ENCODE measurements around the gene CCM2L.

CCM2L gene

DNA sequence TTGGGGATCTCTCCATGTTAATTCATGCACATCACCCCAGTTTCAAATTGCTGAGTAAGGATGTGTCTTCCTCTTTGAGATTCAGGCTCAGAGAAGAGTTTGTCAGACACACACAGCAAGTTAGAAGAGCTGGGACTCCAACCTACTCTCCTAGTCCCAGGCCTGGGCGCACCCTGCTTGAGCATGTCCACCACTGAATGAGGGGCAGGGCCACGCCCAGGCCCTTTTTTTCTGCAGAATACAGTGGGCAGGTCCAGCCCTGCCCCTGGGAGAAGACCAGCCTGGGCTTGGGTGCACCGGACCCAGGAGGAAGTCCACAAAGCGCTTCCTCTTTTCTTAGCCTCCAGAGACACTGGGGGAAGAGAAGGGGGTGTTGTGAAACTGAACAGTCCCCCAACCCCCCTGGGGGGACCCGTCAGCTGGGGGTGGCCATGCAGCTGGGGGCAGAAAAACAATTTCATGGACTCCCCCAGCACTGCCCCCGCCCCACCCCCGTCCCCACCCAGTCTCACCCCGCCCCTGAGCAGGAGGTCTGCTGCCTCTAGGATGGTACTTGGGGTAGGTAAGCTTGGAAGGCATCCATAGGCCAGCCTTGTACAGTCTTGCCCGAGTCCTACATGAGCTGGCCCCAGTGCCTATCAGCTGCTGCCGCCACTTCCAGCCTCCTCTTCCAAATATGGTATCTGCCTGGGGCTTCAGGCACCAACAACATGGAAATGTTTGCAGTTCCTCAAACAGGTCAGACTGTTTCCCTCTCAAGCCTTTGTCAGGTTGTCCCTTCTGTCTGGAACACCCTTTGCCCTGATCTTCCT lies 30.1 kb downstream of the CCM2L start:
- TF ChIP-seq, protein P1, sequence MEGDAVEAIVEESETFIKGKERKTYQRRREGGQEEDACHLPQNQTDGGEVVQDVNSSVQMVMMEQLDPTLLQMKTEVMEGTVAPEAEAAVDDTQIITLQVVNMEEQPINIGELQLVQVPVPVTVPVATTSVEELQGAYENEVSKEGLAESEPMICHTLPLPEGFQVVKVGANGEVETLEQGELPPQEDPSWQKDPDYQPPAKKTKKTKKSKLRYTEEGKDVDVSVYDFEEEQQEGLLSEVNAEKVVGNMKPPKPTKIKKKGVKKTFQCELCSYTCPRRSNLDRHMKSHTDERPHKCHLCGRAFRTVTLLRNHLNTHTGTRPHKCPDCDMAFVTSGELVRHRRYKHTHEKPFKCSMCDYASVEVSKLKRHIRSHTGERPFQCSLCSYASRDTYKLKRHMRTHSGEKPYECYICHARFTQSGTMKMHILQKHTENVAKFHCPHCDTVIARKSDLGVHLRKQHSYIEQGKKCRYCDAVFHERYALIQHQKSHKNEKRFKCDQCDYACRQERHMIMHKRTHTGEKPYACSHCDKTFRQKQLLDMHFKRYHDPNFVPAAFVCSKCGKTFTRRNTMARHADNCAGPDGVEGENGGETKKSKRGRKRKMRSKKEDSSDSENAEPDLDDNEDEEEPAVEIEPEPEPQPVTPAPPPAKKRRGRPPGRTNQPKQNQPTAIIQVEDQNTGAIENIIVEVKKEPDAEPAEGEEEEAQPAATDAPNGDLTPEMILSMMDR (IDR thresholded peaks at IDR 0.05) = no peak

DNA sequence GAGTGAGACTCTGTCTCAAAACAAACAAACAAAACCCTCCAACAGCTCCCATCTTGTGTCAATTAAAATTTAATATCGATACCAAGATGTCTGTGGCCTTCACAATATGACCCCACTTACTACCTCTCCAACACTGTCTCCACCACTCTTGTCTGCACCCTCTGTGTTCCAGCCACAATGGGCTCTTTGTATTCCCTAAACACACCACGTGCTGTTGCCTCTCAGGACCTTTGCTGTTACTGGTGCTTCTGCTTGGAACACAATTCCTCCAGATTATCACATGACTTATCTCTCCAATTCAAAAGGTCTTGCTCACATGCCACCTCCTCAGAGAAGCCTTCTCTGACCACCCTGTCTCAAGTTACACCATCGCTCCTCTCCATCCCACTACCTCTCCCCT lies 35.8 kb downstream of the CCM2L start:
- TF ChIP-seq, protein P1 (IDR thresholded peaks at IDR 0.05) = no peak

DNA sequence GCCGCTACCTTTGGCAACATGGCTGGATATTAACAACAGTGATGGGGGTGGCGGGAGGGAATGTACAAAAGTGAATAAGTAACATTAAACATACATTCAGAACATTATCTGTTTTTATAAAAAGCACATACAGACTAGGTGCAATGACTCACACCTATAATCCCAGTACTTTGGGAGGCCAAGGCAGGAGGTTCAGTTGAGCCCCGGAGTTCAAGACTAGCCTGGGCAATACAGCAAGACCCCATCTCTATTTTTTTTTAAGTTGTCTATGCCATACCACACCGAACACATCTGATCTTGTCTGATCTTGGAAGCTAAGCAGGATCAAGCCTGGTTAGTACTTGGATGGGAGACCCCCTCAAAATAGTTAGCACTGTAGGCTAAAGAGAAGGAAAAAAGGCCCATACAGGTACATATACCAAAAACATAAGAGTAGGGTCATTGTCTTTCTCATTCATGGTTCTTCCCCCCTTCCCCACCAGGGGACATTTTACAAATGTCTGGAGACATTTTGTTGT lies 40.1 kb downstream of the CCM2L start:
- TF ChIP-seq, protein P1 (IDR thresholded peaks at IDR 0.05) = no peak

DNA sequence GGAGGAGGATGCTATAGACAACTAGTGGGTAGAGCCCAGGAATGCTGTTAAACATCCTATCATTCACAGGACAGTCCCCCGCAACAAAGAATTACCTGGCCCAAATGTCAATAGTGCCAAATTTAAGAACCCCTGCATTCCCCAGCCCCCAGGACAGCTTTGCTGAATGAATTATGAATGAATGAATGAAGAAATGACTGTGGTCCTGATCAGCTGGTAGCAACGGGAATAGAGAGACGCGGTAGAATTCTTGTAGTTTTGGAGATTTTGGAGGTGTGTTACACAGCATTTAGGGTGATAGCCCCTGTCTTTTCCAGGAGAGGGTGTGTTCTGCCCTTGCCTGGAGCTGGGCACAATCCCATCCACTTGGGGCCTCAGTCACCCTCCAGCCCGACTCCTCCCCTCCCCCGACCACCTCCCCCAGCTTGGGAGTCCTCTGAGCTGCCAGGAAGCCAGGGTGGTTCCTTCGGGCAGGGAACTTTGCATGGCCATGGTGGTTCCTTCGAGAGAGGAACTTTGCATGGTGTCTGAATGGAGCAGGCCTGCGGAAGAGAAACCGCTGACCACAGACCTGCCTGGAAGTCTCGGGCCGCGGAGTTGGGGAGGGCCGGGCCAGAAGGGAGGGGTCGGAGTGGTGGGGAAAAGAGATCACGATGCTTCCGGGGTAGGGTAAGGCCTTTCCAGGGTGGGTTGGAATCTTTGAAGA lies 40.8 kb downstream of the CCM2L start:
- TF ChIP-seq, protein P1 (IDR thresholded peaks at IDR 0.05) = no peak

DNA sequence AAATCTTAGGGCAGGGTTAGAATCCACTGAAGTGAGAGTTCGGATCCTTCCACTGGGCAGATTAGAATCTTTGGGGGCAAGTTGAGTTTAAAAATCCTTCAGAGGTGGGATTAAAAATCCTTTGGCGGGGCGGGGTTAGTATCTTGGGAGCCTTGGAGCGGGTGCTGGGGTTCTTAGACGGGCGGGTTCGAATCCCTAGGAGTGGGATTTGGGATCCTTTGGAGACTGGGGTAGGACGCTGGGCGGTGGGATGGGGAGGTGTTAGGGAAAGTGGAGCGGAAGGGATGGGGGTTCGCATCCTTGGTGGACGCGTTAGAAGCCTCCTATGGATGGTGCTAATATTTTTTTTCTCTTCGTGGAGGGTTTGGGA lies 41.5 kb downstream of the CCM2L start:
- TF ChIP-seq, protein P1 (IDR thresholded peaks at IDR 0.05) = no peak

DNA sequence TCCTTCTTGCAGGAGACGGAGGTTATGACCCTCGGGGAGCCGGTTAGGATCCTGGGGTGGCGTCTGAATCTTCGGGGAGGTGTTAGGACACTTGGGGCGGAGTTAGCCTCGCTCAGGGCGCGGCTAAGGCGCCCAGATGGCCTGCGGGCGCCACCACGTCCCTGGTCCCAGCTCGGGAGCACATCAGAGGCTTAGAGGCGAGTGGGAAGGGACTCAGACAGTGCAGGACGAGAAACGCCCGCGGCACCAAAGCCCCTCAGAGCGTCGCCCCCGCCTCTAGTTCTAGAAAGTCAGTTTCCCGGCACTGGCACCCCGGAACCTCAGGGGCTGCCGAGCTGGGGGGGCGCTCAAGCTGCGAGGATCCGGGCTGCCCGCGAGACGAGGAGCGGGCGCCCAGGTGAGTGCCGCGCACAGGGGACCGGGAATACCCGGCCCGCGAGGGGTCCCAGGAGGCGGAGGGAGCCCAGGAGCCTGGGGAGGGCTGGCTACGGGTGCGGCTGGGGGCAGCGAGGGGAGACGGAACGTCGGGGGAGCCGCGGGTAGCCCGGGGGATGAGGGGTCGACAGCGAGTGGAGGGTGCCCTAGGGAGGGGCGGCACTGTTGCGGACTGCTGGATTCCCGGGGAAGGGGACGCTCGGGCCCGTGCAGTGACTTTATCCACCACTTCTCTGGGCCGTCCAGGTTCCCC lies 42.0 kb downstream of the CCM2L start, which contains the start of gene HCK:
Gene HCK, plus strand, starts transcription at position 153 of the 688 bp plus-strand sequence.
- TF ChIP-seq, protein P1 (IDR thresholded peaks at IDR 0.05) = no peak

DNA sequence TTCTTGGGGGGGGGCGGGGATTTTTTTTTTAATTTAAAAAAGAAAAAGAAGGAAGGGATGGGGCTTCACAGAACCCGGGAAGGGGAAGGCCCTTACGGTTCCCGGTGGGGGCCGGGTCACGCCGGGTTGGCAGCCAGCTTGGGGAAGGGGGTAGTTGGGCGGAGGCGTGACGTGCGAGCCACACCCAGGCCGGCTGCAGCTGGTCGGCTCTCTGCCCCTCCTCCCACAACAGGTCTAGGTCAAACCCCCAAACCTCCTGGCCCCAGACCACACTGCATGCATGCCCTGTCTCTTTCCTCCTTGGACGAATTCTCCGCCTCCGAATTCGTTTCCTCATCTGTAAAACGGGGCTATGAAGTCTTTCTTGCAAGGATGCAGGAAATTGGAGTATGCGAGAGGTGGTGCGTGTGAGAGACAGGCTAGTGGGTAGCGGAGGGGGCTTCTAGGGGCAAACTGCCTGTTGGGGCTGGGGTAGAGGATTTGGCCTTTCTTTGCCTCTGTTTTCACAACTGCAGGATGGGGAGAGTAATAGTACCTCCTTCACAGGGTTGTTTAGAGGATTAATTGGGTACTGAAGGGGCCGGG lies 42.6 kb downstream of the CCM2L start:
- TF ChIP-seq, protein P1 (IDR thresholded peaks at IDR 0.05) = no peak
